Esophagus squamous epithelium (tissue), 5 donors: ENCODE data around the gene C2. TPM values are rescaled to one million over a fixed set of nuclear protein-coding genes. Genes with fewer than 3 reads are reported as not detected.
A peak's percentile ranks its signal among the peaks of the same experiment; 100 is the strongest.

Experiments used
- DNase-seq: peaks from one replicate; lab custom pipeline; 2025; lab: John Stamatoyannopoulos, UW
- H3K27ac ChIP-seq, 4 donors: fragments of 200-600 bp; sonication (generic); one replicate each; pipeline ENCODE4 v1.5.1; 2016 to 2019; ENCODE audit warnings: mild to moderate bottlenecking in 1 of 4
- H3K27me3 ChIP-seq, 4 donors: fragments of 200-600 bp; sonication (generic); 1 replicate in 3 of 4; 2 replicates in 1 of 4; pipeline versions ENCODE4 v1.5.1 to v1.6.0; 2017 to 2021; ENCODE audit warnings: antibody characterized with exemption in 1 of 4
- H3K36me3 ChIP-seq, 3 donors: fragments of 200-600 bp; sonication (generic); one replicate each; pipeline ENCODE4 v1.5.1; 2016 to 2019
- H3K4me1 ChIP-seq, 3 donors: fragments of 200-600 bp; sonication (generic); one replicate each; pipeline ENCODE4 v1.5.1; 2017 to 2019
- H3K4me3 ChIP-seq, 4 donors: fragments of 200-600 bp; sonication (generic); 1 replicate in 3 of 4; 2 replicates in 1 of 4; pipeline ENCODE4 v1.5.1; 2016 to 2019; ENCODE audit warnings: mild to moderate bottlenecking in 2 of 4, moderate library complexity in 1 of 4
- H3K9me3 ChIP-seq, 3 donors: fragments of 200-600 bp; sonication (generic); one replicate each; pipeline ENCODE4 v1.5.1; 2016 to 2019
- POLR2A ChIP-seq, 4 donors: fragments of 450-650 bp; IDR thresholded peaks; one replicate each; pipeline ENCODE4 v1.6.1; 2017; ENCODE audit warnings: antibody characterized with exemption in 4 of 4, mild to moderate bottlenecking in 4 of 4, moderate library complexity in 3 of 4
- WGBS, 2 donors: methylation state at CpG; one replicate each; pipeline ENCODE4 v1.1.5; 2018; 5-methylcytosine and 5-hydroxymethylcytosine counted together
- intact Hi-C: fragments of 100-400 bp; cut with DNase I; formaldehyde crosslinking; loops from one replicate; pipeline ENCODE4 v1.15.0; 2022
- total RNA-seq, 4 donors: library from RNA; depleted of rRNA; stranded (reverse); fragments of >200 nt; gene quantifications; one replicate each; pipeline ENCODE4 v1.1.0, GENCODE V29; 2016
- TF ChIP-seq, protein P1 (sequence below), 6 experiments: fragments of 450-650 bp in 4 of 6; fragments of 200-600 bp in 2 of 6; sonication (generic) in 2 of 6; IDR thresholded peaks; one replicate each; pipeline ENCODE4 v1.5.1; 2016 to 2019; ENCODE audit warnings: antibody characterized with exemption in 6 of 6, mild to moderate bottlenecking in 4 of 6, moderate library complexity in 4 of 6
- donor health status: DM: yes; HTN: yes; CAD: no.

The C2 gene
- total RNA-seq, 4 donors from 2014 or later, result 1.1 to 15.2 (median 6.4) TPM

DNA sequence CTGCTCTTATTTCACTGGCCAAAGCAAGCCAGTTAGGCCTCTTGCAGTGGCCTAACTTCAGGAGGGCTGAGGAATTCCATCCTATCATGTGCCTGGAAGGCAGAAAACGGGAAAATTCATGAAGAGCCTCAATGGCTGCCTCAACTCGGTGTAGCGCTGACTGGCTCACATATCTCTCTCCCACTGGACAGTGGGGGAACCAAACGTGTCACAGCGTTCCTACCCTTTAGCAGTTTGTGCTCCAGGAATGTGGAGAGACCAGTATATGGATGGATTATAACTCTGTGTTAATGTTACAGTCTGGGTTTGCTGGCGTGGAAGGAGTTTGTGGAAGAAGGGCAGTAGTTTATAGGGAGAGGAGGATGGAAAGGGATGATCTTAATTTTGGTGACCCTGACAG is 11.8 kb upstream of the C2 start:
- Histone ChIP-seq H3K27ac (no peak overlapping the region), H3K27me3 (no peaks in the 10 kb centered on the region), H3K36me3 (no peaks in the 10 kb centered on the region), H3K4me1 (peaks cover 8 to 40% (median 11%) of the 10 kb centered on the region in 3 donors), H3K4me3 (no peak overlapping the region), H3K9me3 (no peaks in the 10 kb centered on the region)
- no peak for TF ChIP-seq POLR2A (IDR thresholded peaks at IDR 0.05)
- TF ChIP-seq, protein P1, sequence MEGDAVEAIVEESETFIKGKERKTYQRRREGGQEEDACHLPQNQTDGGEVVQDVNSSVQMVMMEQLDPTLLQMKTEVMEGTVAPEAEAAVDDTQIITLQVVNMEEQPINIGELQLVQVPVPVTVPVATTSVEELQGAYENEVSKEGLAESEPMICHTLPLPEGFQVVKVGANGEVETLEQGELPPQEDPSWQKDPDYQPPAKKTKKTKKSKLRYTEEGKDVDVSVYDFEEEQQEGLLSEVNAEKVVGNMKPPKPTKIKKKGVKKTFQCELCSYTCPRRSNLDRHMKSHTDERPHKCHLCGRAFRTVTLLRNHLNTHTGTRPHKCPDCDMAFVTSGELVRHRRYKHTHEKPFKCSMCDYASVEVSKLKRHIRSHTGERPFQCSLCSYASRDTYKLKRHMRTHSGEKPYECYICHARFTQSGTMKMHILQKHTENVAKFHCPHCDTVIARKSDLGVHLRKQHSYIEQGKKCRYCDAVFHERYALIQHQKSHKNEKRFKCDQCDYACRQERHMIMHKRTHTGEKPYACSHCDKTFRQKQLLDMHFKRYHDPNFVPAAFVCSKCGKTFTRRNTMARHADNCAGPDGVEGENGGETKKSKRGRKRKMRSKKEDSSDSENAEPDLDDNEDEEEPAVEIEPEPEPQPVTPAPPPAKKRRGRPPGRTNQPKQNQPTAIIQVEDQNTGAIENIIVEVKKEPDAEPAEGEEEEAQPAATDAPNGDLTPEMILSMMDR (IDR thresholded peaks at IDR 0.05), result no peak
- no peak for DNase-seq
- intact Hi-C loops, result no loop called here
- WGBS, 2 donors, result 65 to 70% methylated on average over 6 of the region's 6 CpGs

DNA sequence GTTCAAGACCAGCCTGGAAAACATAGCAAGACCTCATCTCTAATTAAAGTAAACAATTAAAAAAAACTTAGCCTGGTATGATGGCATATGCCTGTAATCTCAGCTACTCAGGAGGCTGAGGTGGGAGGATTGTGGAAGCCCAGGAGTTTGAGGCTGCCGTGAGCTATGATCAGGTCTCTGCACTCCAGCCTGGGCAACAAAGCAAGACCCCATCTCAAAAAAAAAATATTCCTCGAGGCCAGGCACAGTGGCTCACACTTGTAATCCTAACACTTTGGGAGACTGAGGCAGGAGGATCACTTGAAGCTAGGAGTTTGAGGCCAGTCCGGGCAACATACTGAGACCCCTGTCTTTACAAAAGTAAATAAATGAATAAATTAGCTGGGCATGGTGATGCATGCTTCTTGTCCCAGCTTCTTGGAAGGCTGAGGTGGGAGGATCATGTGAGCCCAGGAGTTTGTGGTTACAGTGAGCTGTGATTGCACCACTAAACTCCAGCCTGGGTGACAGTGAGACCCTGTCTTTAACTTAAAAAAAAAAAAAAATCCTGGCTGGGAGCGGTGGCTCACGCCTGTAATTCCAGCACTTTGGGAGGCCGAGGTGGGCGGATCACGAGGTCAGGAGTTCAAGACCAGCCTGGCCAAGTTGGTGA is 9.3 kb upstream of the C2 start:
- DNase-seq, result no peak
- no peaks in the 10 kb centered on the region for H3K36me3 ChIP-seq
- intact Hi-C loops, result no loop called here
- TF ChIP-seq POLR2A (IDR thresholded peaks at IDR 0.05), result no peak
- TF ChIP-seq, protein P1 (IDR thresholded peaks at IDR 0.05), result no peak
- H3K4me1 ChIP-seq, result peaks cover 0 to 26% (median 4%) of the 10 kb centered on the region in 3 donors
- WGBS, 2 donors, result 67 to 79% methylated on average over 3 to 8 of the region's 8 CpGs
- H3K27me3 ChIP-seq, result no peaks in the 10 kb centered on the region
- no peak overlapping the region for H3K27ac ChIP-seq
- no peak overlapping the region for H3K4me3 ChIP-seq
- no peaks in the 10 kb centered on the region for H3K9me3 ChIP-seq

DNA sequence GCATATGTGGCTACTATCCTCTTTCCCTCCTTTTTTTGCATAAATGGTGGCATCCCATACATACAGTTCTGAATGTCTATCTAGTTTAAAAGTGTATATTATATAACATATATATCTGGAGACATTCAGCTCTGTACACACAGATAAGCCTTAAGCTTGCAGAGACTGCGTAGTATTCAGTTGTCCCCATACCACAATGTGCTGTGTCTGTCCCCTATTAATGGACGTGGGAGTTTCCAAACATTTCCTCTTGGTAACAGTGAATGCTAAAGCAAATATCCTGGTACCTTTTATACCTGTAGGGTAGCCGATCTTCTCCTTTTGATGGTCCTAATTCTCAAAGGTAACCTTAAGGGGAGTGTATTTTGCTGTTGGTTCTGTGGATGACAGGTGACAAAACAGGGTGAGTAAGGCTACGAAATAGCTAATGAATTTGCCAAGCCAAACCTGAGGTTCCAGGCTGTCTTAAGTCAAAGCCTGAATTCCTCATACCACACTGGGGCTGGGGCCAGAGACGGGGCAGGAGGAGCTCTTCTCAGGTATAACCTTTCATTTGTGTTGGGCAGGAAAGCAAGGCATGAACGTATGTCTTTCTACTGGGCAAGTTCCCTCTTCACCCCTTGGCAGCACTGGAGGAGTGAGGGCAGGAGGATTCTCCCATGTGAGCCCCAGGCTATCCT is 7.8 kb upstream of the C2 start:
- Histone ChIP-seq H3K9me3 (no peaks in the 10 kb centered on the region), H3K36me3 (no peaks in the 10 kb centered on the region), H3K27me3 (no peaks in the 10 kb centered on the region), H3K4me1 (peaks cover 0 to 17% (median 4%) of the 10 kb centered on the region in 3 donors), H3K27ac (peak overlapping the region; percentile 22 to 50 (median 45)), H3K4me3 (no peak overlapping the region)
- WGBS, 2 donors, result 52 to 76% methylated on average over 6 of the region's 6 CpGs
- no peak for DNase-seq
- intact Hi-C loops, result no loop called here
- TF ChIP-seq POLR2A (IDR thresholded peaks at IDR 0.05), result no peak
- TF ChIP-seq, protein P1 (IDR thresholded peaks at IDR 0.05), result no peak

DNA sequence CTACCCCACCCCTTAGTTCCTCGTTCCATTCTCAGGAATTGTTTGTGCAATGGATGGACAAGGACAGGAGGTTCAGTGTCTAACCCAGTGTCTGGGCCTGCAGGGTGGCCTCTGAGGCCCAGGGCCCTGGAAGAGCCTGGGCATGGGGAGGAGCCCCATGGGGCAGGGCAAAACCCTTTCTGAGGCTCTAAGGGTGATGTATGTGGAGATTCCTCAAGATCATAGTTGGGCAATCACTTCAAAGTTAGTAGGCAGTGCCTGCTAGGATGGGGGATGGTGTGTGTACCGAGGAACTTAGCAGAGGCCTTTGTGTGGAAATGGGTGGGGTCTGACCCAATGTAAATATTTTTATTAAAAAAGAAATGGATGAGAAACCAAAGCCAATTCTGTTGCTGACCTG is 6.7 kb upstream of the C2 start:
- 15 to 56% methylated on average over 1 to 2 of the region's 2 CpGs for WGBS, 2 donors
- no peaks in the 10 kb centered on the region for H3K36me3 ChIP-seq
- intact Hi-C loops, result no loop called here
- H3K4me3 ChIP-seq, result no peak overlapping the region
- H3K27ac ChIP-seq, result peak overlapping the region in 2 of 4 donors; percentile 45 to 49
- TF ChIP-seq, protein P1 (IDR thresholded peaks at IDR 0.05), result no peak
- TF ChIP-seq POLR2A (IDR thresholded peaks at IDR 0.05), result no peak
- H3K9me3 ChIP-seq, result no peaks in the 10 kb centered on the region
- peaks cover 0 to 17% (median 4%) of the 10 kb centered on the region in 3 donors for H3K4me1 ChIP-seq
- DNase-seq, result no peak
- no peaks in the 10 kb centered on the region for H3K27me3 ChIP-seq

- TF ChIP-seq, protein P1 (IDR thresholded peaks at IDR 0.05), result no peak
- TF ChIP-seq POLR2A (IDR thresholded peaks at IDR 0.05), result no peak
Measured at GRCh38 chr6:31922942-31923341, 4.6 kb upstream of the C2 start.

More at GRCh38 chr6:31922942-31923341, 4.6 kb upstream of the C2 start:
- Histone ChIP-seq H3K9me3 (no peaks in the 10 kb centered on the region), H3K4me3 (no peak overlapping the region), H3K36me3 (no peaks in the 10 kb centered on the region), H3K4me1 (peaks cover 0 to 17% (median 4%) of the 10 kb centered on the region in 3 donors), H3K27me3 (no peaks in the 10 kb centered on the region), H3K27ac (no peak overlapping the region)
- intact Hi-C loops, result no loop called here
- WGBS, 2 donors, result 17 to 23% methylated on average over 5 of the region's 5 CpGs
- no peak for DNase-seq
